ENCODE results near the gene SH3RF3.

SH3RF3 gene

DNA sequence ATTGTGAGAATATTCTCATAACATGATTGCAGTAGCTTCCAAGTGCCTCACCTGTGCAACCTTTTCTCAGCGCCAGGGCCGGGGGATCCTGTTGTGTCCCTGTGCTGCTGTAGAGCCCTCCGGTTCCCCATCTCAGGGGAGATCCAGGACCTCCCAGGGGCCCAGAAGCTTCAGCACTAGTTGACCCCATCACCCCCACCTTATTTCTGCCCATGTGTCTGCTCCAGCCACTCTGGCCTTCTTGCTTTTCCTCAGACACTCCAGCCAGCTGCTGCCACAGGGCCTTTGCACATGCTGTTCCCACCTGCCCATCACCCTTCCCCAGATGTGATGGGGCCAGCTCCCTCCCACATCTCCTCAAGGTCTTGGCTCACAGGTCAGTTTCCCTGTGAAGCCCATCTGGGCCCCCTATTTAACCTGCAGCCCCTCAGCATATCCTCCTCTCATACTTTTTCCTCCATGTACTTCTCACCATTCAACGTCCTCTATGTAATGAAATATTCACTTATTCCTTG, 258.3 kb downstream of the SH3RF3 start:
- H3K27me3 ChIP-seq (ENCODE audit: control insufficient read depth, insufficient read depth, low read length, poor library complexity, severe bottlenecking): peaks cover 52% of the 10 kb centered on the region

DNA sequence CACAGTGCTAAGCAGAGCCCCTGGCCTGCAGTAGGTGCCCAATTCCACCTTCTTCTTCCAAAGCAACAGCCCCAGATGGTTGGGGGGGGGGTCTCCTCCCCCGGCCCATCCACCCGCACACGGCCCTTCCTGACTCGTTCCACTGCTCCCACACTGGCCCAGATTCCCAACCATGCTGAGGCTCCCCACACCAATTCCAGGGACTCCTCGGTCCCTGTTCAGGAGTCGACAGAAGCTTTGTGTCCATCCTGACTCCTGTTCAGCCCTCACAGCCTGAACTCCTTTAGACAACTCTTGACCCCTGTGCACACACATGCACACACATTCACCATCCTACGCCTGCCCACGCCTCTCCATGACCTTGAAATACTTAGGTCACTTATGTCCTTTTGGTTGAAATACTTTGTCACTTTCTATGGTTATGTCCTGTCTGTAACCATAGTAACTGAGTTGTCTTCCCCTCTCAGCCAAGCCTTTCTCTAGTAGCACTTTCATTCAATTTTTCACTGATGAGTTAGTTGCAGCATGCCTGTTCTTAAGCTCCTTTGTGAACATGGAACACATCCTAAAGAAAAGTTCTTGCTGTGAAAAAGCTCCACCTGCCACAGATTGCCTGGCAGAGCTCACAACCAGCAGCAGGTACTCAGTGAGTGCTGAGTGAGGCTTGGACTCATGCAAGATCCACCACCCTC, 258.9 kb downstream of the SH3RF3 start:
- H3K4me3 ChIP-seq (ENCODE audit: insufficient read depth, low read depth, low read length): no peak overlapping the region
- WGBS, 2 experiments: 81 to 84% methylated on average over 8 of the region's 8 CpGs
- peaks cover 52% of the 10 kb centered on the region for H3K27me3 ChIP-seq (ENCODE audit: control insufficient read depth, insufficient read depth, low read length, poor library complexity, severe bottlenecking)
- H3K27ac ChIP-seq (ENCODE audit: insufficient read depth, low read depth, low read length, poor library complexity, severe bottlenecking): no peak overlapping the region
- peaks cover 17% of the 10 kb centered on the region for H3K4me1 ChIP-seq (ENCODE audit: control insufficient read depth, insufficient read depth, low read length)
- H3K9me3 ChIP-seq (ENCODE audit: control insufficient read depth, low read length): no peaks in the 10 kb centered on the region
- H3K36me3 ChIP-seq (ENCODE audit: control insufficient read depth, insufficient read depth, low read length): no peaks in the 10 kb centered on the region

More for the DNA sequence above, 258.3 kb downstream of the SH3RF3 start:
- H3K4me3 ChIP-seq (ENCODE audit: insufficient read depth, low read depth, low read length): no peak overlapping the region
- no peaks in the 10 kb centered on the region for H3K9me3 ChIP-seq (ENCODE audit: control insufficient read depth, low read length)
- no peaks in the 10 kb centered on the region for H3K36me3 ChIP-seq (ENCODE audit: control insufficient read depth, insufficient read depth, low read length)
- no peak overlapping the region for H3K27ac ChIP-seq (ENCODE audit: insufficient read depth, low read depth, low read length, poor library complexity, severe bottlenecking)
- WGBS, 2 experiments: 96 to 98% methylated on average over 3 to 4 of the region's 4 CpGs
- H3K4me1 ChIP-seq (ENCODE audit: control insufficient read depth, insufficient read depth, low read length): peaks cover 22% of the 10 kb centered on the region

DNA sequence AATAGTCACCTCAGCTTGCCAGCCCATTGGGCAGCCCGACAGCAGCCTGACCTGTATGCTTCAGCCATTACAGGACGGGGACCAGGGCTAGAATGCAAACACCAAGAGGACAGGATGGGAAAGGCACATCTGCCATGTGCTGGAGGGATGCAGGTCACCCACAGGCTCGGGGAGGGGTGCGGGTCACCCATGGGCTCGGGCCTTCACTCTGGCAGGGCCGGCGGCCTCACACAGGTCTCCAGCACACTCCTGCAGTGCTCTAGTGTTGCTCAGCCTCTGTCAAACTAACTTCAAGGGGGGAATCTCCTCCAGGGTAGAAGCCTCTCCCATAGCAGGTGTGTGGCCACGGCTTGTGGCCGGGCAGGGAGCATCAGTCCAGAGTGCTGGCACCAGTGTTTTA, 262.2 kb downstream of the SH3RF3 start:
- no peak overlapping the region for H3K27ac ChIP-seq (ENCODE audit: insufficient read depth, low read depth, low read length, poor library complexity, severe bottlenecking)
- H3K4me1 ChIP-seq (ENCODE audit: control insufficient read depth, insufficient read depth, low read length): peaks cover 15% of the 10 kb centered on the region
- WGBS, 2 experiments: 93 to 97% methylated on average over 9 of the region's 9 CpGs
- peaks cover 32% of the 10 kb centered on the region for H3K27me3 ChIP-seq (ENCODE audit: control insufficient read depth, insufficient read depth, low read length, poor library complexity, severe bottlenecking)
- no peak overlapping the region for H3K4me3 ChIP-seq (ENCODE audit: insufficient read depth, low read depth, low read length)
- H3K9me3 ChIP-seq (ENCODE audit: control insufficient read depth, low read length): no peaks in the 10 kb centered on the region
- no peaks in the 10 kb centered on the region for H3K36me3 ChIP-seq (ENCODE audit: control insufficient read depth, insufficient read depth, low read length)

DNA sequence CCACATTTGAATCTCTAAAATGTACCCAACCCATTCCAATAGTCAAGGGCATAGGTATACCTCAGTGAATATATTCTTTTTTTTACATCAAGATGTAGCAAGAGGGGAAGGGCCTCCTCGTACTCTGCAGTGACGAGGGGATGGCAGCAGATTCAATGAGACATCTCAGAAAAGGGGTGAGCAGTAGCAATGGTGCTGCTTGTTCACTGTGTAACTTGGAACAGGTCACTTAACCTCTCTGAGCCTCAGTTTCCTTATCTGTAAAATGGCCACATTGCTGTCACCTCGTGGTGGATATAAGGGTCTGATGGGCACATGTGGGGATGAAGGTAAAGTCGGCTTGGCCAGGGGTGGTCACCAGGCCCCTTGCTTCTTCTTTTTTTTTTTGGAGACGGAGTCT, 263.1 kb downstream of the SH3RF3 start:
- Histone ChIP-seq H3K4me3 (ENCODE audit: insufficient read depth, low read depth, low read length) (no peak overlapping the region), H3K4me1 (ENCODE audit: control insufficient read depth, insufficient read depth, low read length) (peaks cover 15% of the 10 kb centered on the region), H3K27ac (ENCODE audit: insufficient read depth, low read depth, low read length, poor library complexity, severe bottlenecking) (no peak overlapping the region), H3K36me3 (ENCODE audit: control insufficient read depth, insufficient read depth, low read length) (no peaks in the 10 kb centered on the region), H3K9me3 (ENCODE audit: control insufficient read depth, low read length) (no peaks in the 10 kb centered on the region), H3K27me3 (ENCODE audit: control insufficient read depth, insufficient read depth, low read length, poor library complexity, severe bottlenecking) (peaks cover 30% of the 10 kb centered on the region)
- 95 to 96% methylated on average over 5 of the region's 5 CpGs for WGBS, 2 experiments

DNA sequence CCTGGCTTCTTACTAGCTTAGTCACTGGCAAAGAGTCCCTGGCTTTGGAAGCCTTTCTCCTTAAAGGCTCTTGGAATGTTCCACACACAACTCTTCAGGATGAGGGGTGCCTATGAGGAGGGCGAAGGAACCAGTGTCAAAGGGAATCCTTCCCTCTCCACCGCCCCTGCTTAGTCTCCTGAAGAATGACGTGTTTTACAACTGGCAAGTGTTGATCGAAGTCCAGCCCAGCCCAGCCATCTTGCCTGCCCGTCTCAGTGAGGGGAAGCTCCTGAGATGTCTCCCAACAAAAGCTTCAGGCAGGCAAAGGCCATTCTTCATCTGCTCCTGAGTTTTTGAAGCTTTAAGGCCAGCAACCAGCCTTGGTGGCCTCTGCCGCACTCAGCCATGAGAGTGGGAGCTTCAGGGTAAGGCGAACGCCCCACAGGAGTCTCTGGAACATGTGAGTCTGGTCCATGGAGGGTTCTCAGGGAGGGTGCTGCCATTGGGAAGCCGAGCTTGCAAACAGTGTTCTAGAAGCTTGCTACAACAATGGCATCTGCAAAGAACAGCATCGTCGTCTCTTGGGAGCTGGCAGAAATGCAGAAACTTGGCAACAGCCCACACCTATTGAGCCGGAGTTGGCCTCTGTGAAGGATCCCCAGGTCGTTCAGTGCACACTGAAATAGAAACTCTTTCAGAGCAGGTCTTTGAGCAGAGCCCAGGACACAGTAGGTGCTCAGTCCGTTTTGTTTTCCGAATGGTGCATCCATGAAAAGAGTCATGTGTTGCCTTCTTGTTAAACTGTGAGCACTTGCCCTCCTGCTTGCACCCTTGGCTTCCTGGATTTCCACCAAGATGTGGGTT, 264.0 kb downstream of the SH3RF3 start:
- Histone ChIP-seq H3K36me3 (ENCODE audit: control insufficient read depth, insufficient read depth, low read length) (no peaks in the 10 kb centered on the region), H3K27ac (ENCODE audit: insufficient read depth, low read depth, low read length, poor library complexity, severe bottlenecking) (no peak overlapping the region), H3K9me3 (ENCODE audit: control insufficient read depth, low read length) (no peaks in the 10 kb centered on the region), H3K4me1 (ENCODE audit: control insufficient read depth, insufficient read depth, low read length) (peaks cover 20% of the 10 kb centered on the region), H3K27me3 (ENCODE audit: control insufficient read depth, insufficient read depth, low read length, poor library complexity, severe bottlenecking) (peaks cover 21% of the 10 kb centered on the region), H3K4me3 (ENCODE audit: insufficient read depth, low read depth, low read length) (no peak overlapping the region)
- WGBS, 2 experiments: 91 to 92% methylated on average over 15 of the region's 15 CpGs

DNA sequence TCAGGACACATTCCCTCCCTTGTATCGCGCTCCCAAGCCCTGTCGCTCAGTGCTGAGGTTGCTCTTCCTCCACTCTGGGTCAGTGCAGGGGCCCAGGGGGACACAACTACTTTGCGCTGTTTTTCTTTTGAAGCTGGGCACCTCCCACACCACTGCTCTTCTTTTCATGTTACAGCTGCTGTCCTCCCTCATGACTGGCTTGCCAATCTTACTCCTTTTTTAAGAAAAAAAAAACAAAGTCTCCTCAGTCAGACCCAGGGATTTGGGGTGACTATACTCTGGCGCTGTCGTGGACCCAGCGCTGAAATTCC, 264.6 kb downstream of the SH3RF3 start:
- WGBS, 2 experiments: 92% methylated on average over 7 of the region's 7 CpGs
- Histone ChIP-seq H3K4me3 (ENCODE audit: insufficient read depth, low read depth, low read length) (no peak overlapping the region), H3K4me1 (ENCODE audit: control insufficient read depth, insufficient read depth, low read length) (peaks cover 22% of the 10 kb centered on the region), H3K9me3 (ENCODE audit: control insufficient read depth, low read length) (no peaks in the 10 kb centered on the region), H3K27me3 (ENCODE audit: control insufficient read depth, insufficient read depth, low read length, poor library complexity, severe bottlenecking) (peaks cover 15% of the 10 kb centered on the region), H3K27ac (ENCODE audit: insufficient read depth, low read depth, low read length, poor library complexity, severe bottlenecking) (no peak overlapping the region), H3K36me3 (ENCODE audit: control insufficient read depth, insufficient read depth, low read length) (no peaks in the 10 kb centered on the region)

DNA sequence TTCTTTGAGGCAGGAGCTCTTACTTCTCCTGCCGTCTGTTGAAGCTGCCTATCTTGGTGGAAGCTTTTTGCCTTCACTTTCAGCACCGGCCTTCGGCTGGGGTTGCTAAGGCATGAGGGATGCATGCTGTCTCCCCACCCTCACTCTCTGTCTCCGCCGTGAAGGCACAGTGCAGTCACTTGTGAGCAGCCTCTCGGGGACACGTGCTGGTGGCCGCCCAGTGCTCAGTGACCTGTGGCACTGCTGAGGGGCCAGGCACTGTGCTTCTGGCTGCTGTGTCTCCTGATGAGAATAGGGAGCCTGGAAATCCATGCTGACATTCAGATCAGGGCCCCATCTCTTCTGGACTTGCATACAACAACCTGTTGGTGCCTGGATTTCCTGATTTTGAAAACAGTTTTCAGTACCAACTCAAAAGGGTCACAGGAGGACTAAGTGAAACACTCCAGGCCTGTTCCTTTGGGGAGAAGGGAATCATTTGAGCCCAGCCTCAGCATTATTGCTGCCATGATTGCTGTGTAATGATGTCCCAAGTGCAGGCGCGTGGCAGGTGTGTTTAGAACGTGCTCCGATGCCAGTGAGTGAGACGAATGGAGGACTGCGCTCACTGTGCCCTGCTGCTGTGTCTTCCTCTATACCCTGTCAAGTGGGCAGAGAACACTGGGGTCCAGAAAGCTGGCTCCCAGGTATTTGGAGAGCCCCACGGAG, 266.6 kb downstream of the SH3RF3 start:
- 90 to 93% methylated on average over 15 of the region's 15 CpGs for WGBS, 2 experiments
- H3K4me1 ChIP-seq (ENCODE audit: control insufficient read depth, insufficient read depth, low read length): peaks cover 21% of the 10 kb centered on the region
- H3K9me3 ChIP-seq (ENCODE audit: control insufficient read depth, low read length): no peaks in the 10 kb centered on the region
- peaks cover under 1% of the 10 kb centered on the region for H3K27me3 ChIP-seq (ENCODE audit: control insufficient read depth, insufficient read depth, low read length, poor library complexity, severe bottlenecking)
- no peak overlapping the region for H3K4me3 ChIP-seq (ENCODE audit: insufficient read depth, low read depth, low read length)
- no peak overlapping the region for H3K27ac ChIP-seq (ENCODE audit: insufficient read depth, low read depth, low read length, poor library complexity, severe bottlenecking)
- H3K36me3 ChIP-seq (ENCODE audit: control insufficient read depth, insufficient read depth, low read length): no peaks in the 10 kb centered on the region

DNA sequence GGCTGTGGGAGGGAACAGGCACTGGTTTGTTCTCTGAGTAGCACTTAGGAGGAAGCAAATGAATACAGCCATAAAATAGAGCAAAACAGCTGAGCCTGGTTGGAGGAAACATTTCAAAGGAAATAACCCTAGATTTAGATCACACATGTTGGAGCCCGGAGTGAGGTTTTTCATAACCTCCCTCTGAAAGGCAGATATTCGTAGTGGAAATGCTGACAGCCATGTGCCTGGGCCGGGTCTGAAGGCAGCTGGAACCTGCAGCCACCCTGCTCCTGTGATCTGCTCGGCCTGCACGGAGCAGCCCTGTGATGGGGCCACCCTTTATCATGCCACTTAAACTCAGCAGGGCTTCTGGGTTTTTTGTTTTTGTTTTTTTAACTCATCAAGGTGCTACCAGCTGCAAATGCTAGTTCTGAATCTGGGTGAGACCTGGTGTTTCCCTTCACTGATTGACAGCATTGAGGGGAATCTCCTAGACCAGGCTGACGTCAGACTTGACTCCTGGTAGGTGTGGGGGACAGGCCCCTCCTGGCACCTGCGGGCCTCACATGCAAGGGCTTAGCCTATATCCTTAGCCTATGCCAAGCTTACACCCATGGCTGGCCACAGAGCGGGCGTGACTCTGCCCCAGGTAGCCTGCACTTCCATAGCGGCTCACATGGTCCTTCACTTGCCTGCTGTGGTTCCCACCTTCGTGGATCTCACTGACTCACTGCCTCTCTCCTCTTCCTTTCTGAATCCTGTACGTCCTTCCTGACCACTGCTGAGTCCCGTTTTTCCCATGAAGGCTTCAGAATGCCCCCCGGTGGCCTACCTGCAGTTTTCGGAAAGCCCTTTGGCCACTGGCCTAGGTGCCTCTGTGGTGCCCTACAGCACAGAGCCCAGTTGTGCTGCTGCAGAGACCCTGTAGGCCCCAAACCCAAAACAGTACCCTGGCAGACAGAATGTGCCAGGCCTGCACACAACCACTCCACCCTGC, 267.5 kb downstream of the SH3RF3 start:
- 74 to 77% methylated on average over 15 of the region's 15 CpGs for WGBS, 2 experiments
- Histone ChIP-seq H3K27me3 (ENCODE audit: control insufficient read depth, insufficient read depth, low read length, poor library complexity, severe bottlenecking) (no peaks in the 10 kb centered on the region), H3K27ac (ENCODE audit: insufficient read depth, low read depth, low read length, poor library complexity, severe bottlenecking) (no peak overlapping the region), H3K9me3 (ENCODE audit: control insufficient read depth, low read length) (no peaks in the 10 kb centered on the region), H3K36me3 (ENCODE audit: control insufficient read depth, insufficient read depth, low read length) (no peaks in the 10 kb centered on the region), H3K4me1 (ENCODE audit: control insufficient read depth, insufficient read depth, low read length) (peaks cover 21% of the 10 kb centered on the region), H3K4me3 (ENCODE audit: insufficient read depth, low read depth, low read length) (no peak overlapping the region)

DNA sequence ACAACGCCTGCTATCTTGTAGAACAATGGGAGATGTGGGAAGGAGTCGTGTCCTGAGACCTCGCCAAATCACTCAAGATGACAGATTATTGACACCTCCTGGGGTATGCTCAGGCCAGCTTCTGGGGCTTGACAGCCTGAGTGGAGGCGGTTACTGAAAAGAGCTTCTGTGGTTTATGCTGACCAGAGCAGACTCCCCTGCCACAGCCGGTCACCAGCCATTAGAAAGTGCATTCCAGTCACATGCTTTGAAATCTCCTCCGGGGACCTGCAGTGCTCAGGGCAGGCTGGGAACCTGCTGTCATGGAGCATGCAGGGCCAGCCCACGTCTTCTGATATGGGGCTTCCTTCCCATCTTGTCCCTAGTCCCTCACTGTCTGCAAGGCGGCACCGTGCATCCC, 268.9 kb downstream of the SH3RF3 start:
- Histone ChIP-seq H3K4me3 (ENCODE audit: insufficient read depth, low read depth, low read length) (no peak overlapping the region), H3K27ac (ENCODE audit: insufficient read depth, low read depth, low read length, poor library complexity, severe bottlenecking) (no peak overlapping the region), H3K36me3 (ENCODE audit: control insufficient read depth, insufficient read depth, low read length) (no peaks in the 10 kb centered on the region), H3K27me3 (ENCODE audit: control insufficient read depth, insufficient read depth, low read length, poor library complexity, severe bottlenecking) (no peaks in the 10 kb centered on the region), H3K4me1 (ENCODE audit: control insufficient read depth, insufficient read depth, low read length) (peaks cover 21% of the 10 kb centered on the region), H3K9me3 (ENCODE audit: control insufficient read depth, low read length) (no peaks in the 10 kb centered on the region)
- 76 to 79% methylated on average over 9 of the region's 9 CpGs for WGBS, 2 experiments
